GM19099 (cell line): Measurements from ENCODE around the gene NTRK2.

Source experiments
- POLR2A ChIP-seq: IDR thresholded peaks from 3 replicates; pipeline ENCODE4 v1.6.1; 2011; ENCODE audit warnings: low read depth; ENCODE audit not compliant: insufficient read length; ENCODE audit errors: extremely low read depth

The NTRK2 gene

GRCh38 chr9:84947412-84947972 is 278.0 kb downstream of the NTRK2 start:
- TF ChIP-seq POLR2A, result no peak

DNA sequence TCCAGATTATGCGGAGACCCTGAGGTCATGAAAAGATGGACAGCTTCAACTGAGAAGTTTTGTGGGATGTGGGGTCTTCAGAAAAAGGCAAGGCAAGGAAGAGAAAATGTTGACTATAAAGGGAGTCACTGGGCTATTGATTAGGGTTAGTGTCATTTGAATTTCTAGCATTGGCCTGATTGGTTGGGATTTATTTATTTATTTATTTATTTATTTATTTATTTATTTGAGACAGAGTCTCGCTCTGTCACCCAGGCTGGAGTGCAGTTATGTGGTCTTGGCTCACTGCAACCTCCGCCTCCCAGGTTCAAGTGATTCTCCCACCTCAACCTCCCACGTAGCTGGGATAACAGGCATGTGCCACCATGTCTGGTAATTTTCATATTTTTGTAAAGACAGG is 279.7 kb downstream of the NTRK2 start:
- no peak for TF ChIP-seq POLR2A

DNA sequence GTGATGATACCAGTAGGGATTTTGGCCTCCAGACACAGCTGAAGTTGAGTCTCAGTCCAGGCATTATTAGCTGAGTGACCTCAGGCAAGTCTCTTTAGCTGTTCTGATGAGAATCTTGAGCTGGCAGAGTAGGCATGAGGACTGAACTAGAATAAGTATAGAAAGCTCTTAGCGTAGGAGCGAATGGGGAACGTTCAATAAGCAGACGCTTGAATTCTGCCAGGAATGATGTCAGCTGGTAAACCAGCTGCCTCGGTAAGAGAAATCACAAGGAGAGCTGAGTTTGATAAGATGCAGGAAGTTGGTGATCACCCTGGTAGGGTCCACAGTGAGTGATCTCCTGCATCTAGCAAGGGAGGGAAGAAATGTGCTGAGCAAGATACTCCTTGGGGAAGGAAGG is 280.4 kb downstream of the NTRK2 start:
- no peak for TF ChIP-seq POLR2A

- no peak for TF ChIP-seq POLR2A
These were observed 281.6 kb downstream of the NTRK2 start for GRCh38 chr9:84950879-84951811.

- no peak for TF ChIP-seq POLR2A
These were observed 283.8 kb downstream of the NTRK2 start for GRCh38 chr9:84953252-84953773.

DNA sequence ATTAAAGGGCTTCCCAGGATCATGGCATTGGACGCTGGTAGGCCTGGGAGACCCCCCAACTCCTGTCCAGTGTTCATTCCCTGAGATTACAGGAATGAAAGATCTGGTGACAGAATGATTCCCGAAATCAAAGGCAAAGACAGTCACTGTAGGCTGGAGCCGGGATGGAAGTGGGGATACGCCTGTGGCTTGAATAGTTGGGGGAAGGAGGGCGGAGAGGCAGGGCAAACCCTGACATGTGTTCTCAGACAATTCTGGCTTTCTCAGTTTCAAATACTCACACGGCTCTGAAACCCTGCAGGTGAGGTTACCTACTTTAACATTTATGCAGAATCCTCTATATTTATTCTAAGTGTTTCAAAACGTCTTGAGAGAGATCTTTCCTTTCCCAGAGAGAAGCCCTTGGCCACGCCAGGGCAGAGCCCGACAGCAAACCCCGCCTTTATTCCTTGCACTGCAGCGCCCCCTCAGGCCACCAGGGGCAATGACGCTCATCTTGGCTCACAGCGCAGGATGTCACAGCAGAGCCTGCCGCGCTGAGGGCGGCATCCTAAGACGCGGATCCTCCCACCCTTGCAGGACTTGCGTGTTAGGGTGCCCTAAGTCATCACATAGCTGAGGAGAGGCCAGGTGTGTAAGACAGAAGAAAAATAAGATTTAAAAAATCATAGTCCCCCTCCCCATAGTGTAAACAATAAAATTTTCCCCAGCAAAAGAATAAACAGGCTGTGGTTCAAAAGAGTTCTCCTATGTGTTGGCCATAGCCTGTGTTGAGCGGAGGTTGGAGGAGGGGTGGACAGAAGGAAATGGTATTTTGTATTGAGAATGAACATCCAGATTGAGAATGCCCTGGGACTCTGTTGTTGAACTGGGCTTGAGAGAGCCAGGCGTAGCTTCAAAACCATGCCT is 284.5 kb downstream of the NTRK2 start:
- TF ChIP-seq POLR2A, result no peak

GRCh38 chr9:84955155-84955554 is 285.6 kb downstream of the NTRK2 start:
- TF ChIP-seq POLR2A, result no peak

DNA sequence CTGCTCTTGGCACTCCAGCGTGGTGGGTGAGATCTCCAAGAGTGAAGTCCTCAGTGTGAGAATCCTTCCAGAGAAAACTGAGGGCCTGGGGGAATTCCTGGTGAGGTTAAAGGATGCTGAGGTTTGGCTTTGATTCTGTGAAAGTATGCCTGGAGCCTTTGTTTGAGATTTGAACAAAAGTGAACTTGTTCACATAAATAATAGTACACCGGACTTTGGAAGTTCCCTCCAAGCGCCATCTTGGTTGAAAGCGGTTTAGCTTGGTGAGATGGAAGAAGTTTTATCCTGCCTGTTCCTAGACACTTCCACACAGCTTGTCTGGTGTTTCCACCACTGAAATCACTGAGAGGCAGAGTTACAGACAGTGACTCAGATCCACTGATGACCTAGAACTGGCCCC is 286.4 kb downstream of the NTRK2 start:
- no peak for TF ChIP-seq POLR2A

DNA sequence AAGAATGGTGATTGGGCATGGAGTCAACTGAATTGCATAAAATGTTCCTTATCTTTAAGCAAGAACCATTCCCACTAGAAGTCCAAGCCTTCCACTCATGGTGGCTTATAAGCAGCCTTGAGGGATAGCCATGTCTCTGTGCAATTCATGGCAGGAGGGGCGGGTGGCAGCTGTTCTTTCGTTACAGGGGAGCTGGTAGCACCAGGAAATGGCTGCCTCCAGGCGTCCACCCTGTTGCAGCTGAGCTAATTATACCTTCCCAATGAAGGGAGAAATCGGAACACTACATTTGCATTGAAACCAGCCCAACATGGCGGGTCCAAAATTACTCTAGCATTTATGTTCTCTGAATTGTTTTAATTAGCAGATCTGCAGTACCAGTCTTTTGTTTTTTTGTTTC is 289.8 kb downstream of the NTRK2 start:
- TF ChIP-seq POLR2A, result no peak

GRCh38 chr9:84966876-84967830 is 297.6 kb downstream of the NTRK2 start:
- TF ChIP-seq POLR2A, result no peak

DNA sequence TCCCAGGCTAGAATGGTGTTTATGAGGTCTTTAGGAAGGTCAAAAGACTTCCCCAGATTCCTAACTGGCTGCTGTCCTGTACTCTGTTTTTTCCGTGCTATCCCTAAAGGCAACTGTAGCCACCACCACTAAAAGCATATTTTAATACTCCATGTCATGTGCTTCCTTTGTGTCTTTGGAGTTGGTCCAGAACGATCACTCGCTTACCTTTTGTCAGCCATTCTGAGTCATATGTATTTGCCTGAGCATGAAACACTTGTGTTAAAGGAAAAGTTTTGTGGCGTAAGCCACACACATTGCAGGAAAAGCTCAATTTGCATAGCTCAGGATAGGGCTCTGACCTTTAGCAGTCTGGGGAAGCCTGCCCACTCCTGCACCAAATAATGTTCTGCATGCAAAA is 299.6 kb downstream of the NTRK2 start:
- TF ChIP-seq POLR2A, result no peak

GRCh38 chr9:84969736-84970135 is 300.2 kb downstream of the NTRK2 start:
- no peak for TF ChIP-seq POLR2A

- no peak for TF ChIP-seq POLR2A
These were observed 300.9 kb downstream of the NTRK2 start for GRCh38 chr9:84970432-84970831.

DNA sequence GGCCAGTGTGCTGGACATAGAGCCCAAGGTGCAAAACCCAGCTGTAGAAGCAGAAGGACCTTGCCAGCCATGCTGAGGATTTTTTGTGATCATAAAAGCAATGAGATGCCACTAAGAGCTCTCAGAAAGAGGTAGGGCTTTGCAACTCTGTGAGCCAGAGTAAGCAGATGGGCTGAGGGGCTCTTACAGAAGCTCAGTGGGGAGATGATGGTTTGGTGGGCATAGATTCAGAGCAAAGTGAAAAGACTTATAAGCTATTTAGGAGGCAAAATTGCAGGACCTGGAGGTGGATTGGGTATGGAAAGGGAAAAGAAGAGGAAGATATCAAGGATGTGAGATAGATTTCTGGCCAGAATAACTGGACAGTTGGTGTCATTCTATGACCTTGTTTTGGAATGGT is 302.0 kb downstream of the NTRK2 start:
- TF ChIP-seq POLR2A, result no peak

- TF ChIP-seq POLR2A, result no peak
These were observed 304.7 kb downstream of the NTRK2 start for GRCh38 chr9:84974258-84974657.

GRCh38 chr9:84974855-84975254 is 305.3 kb downstream of the NTRK2 start:
- TF ChIP-seq POLR2A, result no peak
